A673 (cell line): ENCODE data around the gene GRID1. TPM values are rescaled to one million over a fixed set of nuclear protein-coding genes. Genes with fewer than 3 reads are reported as not detected.

Experiments
- BruUV-seq: library from RNA; stranded (reverse); fragments of 400-500 nt; replicated peaks from 2 replicates; lab custom pipeline; 2021; lab: Mats Ljungman, UMichigan
- CTCF ChIA-PET: fragments of 300-600 bp; sonication (Branson Sonifier 250); formaldehyde crosslinking; loops from one replicate; lab custom pipeline; 2022; ENCODE audit warnings: antibody characterized with exemption; lab: Charles Lee
- POLR2A ChIA-PET: fragments of 300-600 bp; sonication (Branson Sonifier 250); formaldehyde crosslinking; loops from one replicate; lab custom pipeline; 2022; ENCODE audit warnings: antibody characterized with exemption; ENCODE audit not compliant: low non-redundant PET; lab: Charles Lee
- DNase-seq: peaks from one replicate; pipeline ENCODE4 v3.0.0-alpha.2; 2015; ENCODE audit warnings: low spot score
- H3K27ac ChIP-seq: fragments of 200-600 bp; sonication (generic); 2 replicates; pipeline ENCODE4 v1.5.1; 2016; ENCODE audit warnings: mixed run types, low read depth, mild to moderate bottlenecking, mixed read lengths, antibody characterized with exemption, low read length; ENCODE audit not compliant: poor library complexity, severe bottlenecking
- H3K27me3 ChIP-seq: fragments of 200-600 bp; sonication (generic); replicated peaks from 2 replicates; pipeline ENCODE4 v1.6.1; 2017; ENCODE audit warnings: mixed run types, low read depth, mild to moderate bottlenecking, mixed read lengths, antibody characterized with exemption, low read length; ENCODE audit not compliant: insufficient read depth, poor library complexity
- H3K36me3 ChIP-seq: fragments of 200-600 bp; sonication (generic); 2 replicates; pipeline ENCODE4 v1.6.1; 2016; ENCODE audit warnings: mixed run types, mild to moderate bottlenecking, mixed read lengths, antibody characterized with exemption, low read length; ENCODE audit not compliant: insufficient read depth, poor library complexity, severe bottlenecking
- H3K4me1 ChIP-seq: fragments of 200-600 bp; sonication (generic); 2 replicates; pipeline ENCODE4 v1.6.1; 2017; ENCODE audit warnings: mixed run types, mild to moderate bottlenecking, mixed read lengths, antibody characterized with exemption, low read length; ENCODE audit not compliant: insufficient read depth, poor library complexity, severe bottlenecking
- H3K4me3 ChIP-seq: fragments of 200-600 bp; sonication (generic); 2 replicates; pipeline ENCODE4 v1.5.1; 2016; ENCODE audit warnings: low read depth, mixed run types, mild to moderate bottlenecking, mixed read lengths, low read length; ENCODE audit not compliant: poor library complexity, severe bottlenecking
- H3K9me3 ChIP-seq: fragments of 200-600 bp; sonication (generic); 2 replicates; pipeline ENCODE4 v1.6.1; 2016; ENCODE audit warnings: mixed run types, low read depth, mild to moderate bottlenecking, mixed read lengths, antibody characterized with exemption, low read length; ENCODE audit not compliant: poor library complexity, severe bottlenecking
- EZH2 ChIP-seq: fragments of 200-600 bp; sonication (generic); IDR thresholded peaks from 2 replicates; pipeline ENCODE4 v1.6.1; 2017; ENCODE audit warnings: borderline replicate concordance, low read depth, mild to moderate bottlenecking, mixed read lengths, antibody characterized with exemption, low read length; ENCODE audit not compliant: poor library complexity, severe bottlenecking
- intact Hi-C: fragments of 100-400 bp; cut with micrococcal nuclease; formaldehyde crosslinking; loops from one replicate; pipeline ENCODE4 v1.10.0; 2022; ENCODE audit not compliant: unreplicated experiment
- total RNA-seq: library from RNA; stranded (reverse); gene quantifications from 2 replicates; pipeline ENCODE4 v1.2.3, GENCODE V29; 2021
- TF ChIP-seq, protein P1 (sequence below): fragments of 300-800, 200-600 bp; sonication (generic); conservative IDR thresholded peaks from 2 replicates; pipeline ENCODE4 v1.5.1; 2017; ENCODE audit warnings: low read depth, mild to moderate bottlenecking, antibody characterized with exemption, low read length, moderate library complexity, mixed read lengths

The GRID1 gene
- total RNA-seq, 1 experiment from 2014 or later, result not detected

DNA sequence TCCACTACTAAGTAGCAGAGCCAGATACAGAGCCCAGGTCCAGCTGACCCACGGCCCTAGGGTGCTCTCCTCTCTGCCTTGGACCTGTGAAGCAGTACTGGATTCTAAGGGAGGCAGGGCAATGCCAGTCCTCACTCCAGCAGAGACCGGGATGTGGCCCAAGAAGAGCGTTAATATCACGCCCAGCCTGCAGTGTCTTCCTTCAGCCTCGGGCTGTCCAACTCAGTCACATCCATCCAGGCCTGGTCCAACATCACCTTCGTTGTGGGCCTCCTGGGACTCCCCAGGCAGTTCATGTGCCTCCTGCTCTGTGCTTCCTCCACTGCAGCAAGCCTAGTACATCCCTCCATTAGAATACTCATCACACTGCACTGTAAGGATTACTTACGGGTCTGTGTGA lies 114.5 kb downstream of the GRID1 start:
- H3K36me3 ChIP-seq, result no peaks in the 10 kb centered on the region
- BruUV-seq, result no TSS peak
- ChIA-PET POLR2A (no interaction called here), CTCF (no interaction called here)
- H3K27me3 ChIP-seq, result no peaks in the 10 kb centered on the region
- H3K9me3 ChIP-seq, result no peaks in the 10 kb centered on the region
- intact Hi-C loops, result no loop called here
- H3K27ac ChIP-seq, result no peak overlapping the region
- no peaks in the 10 kb centered on the region for H3K4me1 ChIP-seq
- TF ChIP-seq EZH2, result no peak
- TF ChIP-seq, protein P1, sequence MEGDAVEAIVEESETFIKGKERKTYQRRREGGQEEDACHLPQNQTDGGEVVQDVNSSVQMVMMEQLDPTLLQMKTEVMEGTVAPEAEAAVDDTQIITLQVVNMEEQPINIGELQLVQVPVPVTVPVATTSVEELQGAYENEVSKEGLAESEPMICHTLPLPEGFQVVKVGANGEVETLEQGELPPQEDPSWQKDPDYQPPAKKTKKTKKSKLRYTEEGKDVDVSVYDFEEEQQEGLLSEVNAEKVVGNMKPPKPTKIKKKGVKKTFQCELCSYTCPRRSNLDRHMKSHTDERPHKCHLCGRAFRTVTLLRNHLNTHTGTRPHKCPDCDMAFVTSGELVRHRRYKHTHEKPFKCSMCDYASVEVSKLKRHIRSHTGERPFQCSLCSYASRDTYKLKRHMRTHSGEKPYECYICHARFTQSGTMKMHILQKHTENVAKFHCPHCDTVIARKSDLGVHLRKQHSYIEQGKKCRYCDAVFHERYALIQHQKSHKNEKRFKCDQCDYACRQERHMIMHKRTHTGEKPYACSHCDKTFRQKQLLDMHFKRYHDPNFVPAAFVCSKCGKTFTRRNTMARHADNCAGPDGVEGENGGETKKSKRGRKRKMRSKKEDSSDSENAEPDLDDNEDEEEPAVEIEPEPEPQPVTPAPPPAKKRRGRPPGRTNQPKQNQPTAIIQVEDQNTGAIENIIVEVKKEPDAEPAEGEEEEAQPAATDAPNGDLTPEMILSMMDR, result no peak
- no peak overlapping the region for H3K4me3 ChIP-seq
- no peak for DNase-seq

DNA sequence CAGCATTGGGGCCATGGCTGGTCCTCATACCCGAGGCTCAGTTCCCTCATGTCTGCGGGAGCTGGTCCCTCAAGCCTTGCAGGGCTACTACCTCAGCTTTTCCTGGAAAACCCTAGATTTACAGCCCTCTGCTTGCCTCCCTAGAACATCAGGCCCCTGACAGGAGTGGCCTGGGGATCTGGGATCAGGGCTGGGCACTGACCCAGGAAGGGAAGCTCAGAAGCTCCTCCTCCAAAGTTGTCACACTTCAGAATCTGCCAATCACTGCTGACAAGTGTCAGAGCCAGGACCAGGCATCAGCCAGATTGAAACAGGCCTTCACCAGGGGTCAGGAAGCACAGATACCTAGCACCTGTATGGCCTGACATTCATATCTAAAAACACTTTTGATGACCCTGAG lies 115.2 kb downstream of the GRID1 start:
- intact Hi-C loops, result no loop called here
- no peaks in the 10 kb centered on the region for H3K4me1 ChIP-seq
- no peak for DNase-seq
- no peak overlapping the region for H3K27ac ChIP-seq
- no peaks in the 10 kb centered on the region for H3K9me3 ChIP-seq
- no peaks in the 10 kb centered on the region for H3K36me3 ChIP-seq
- no TSS peak for BruUV-seq
- CTCF ChIA-PET, result no interaction called here
- no peak overlapping the region for H3K4me3 ChIP-seq
- H3K27me3 ChIP-seq, result no peaks in the 10 kb centered on the region
- POLR2A ChIA-PET, result no interaction called here
- no peak for TF ChIP-seq EZH2
- TF ChIP-seq, protein P1, result no peak

DNA sequence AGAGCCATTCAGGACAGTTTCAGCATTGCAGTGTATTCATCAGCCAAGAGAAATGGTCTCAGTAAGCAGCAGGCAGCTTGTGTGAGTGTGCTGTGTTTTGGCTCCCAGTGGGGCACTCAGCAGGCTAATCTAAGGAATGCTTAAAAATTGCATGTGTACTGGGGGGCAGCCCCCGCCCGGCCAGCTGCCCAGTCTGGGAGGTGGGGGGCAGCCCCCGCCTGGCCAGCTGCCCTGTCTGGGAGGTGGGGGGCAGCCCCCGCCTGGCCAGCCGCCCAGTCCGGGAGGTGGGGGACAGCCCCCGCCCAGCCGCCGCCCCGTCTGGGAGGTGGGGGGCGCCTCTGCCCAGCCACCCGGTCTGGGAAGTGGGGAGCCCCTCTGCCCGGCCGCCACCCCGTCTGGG lies 116.2 kb downstream of the GRID1 start:
- Histone ChIP-seq H3K4me1 (no peaks in the 10 kb centered on the region), H3K4me3 (no peak overlapping the region), H3K9me3 (no peaks in the 10 kb centered on the region), H3K36me3 (no peaks in the 10 kb centered on the region), H3K27ac (no peak overlapping the region), H3K27me3 (no peaks in the 10 kb centered on the region)
- BruUV-seq, result no TSS peak
- CTCF ChIA-PET, result no interaction called here
- intact Hi-C loops, result no loop called here
- POLR2A ChIA-PET, result no interaction called here
- DNase-seq, result no peak
- TF ChIP-seq, protein P1, result no peak
- no peak for TF ChIP-seq EZH2
